C4-2B (cell line): ENCODE results near the gene BMAL2.

ENCODE experiments used
- CTCF ChIP-seq: fragments of 450-650 bp; conservative IDR thresholded peaks from 2 replicates; pipeline ENCODE4 v1.5.1; 2017; ENCODE audit warnings: mild to moderate bottlenecking
- ZFX ChIP-seq: fragments of 450-650 bp; IDR thresholded peaks from 2 replicates; pipeline ENCODE4 v1.6.1; 2017

DNA sequence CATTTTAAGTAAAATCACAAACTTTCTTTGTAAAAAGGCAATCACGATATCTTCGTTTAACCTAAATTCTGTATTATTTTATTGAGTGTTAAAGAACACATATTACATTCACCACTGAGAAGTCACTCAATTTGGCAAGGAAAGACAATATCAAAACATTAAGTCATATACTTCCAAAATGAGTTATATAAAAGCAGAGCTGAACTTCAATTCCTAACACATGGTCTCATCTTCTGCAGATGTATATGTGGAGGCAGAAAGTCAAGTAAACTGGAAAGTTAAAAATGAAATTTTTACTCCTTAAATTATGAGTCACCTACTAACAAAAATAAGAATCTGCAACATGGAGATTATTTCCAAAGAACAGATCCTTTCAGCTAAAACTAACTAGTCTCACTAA lies 28.7 kb downstream of the BMAL2 start:
- no peak for TF ChIP-seq CTCF
- no peak for TF ChIP-seq ZFX
